ENCODE measurements around the gene DIPK1B. TPM values are rescaled to one million over a fixed set of nuclear protein-coding genes. Genes with fewer than 3 reads are reported as not detected.

The DIPK1B gene
- total RNA-seq, 2 experiments from 2014 or later, result 0.14 TPM; not detected in 1

GRCh38 chr9:136728548-136729123, 16.3 kb downstream of the DIPK1B start:
- Mint-ChIP-seq H3K4me1 (ENCODE audit: low read depth) (peaks cover 45% of the 10 kb centered on the region), H3K27me3 (no peaks in the 10 kb centered on the region), H3K4me3 (peak overlapping the region; percentile 100), H3K9me3 (no peaks in the 10 kb centered on the region), H3K27ac (no peak overlapping the region), H3K36me3 (ENCODE audit: low read depth) (peaks cover 34% of the 10 kb centered on the region)
- intact Hi-C loops (cut with micrococcal nuclease), result no loop called here
- TF ChIP-seq, protein P1, sequence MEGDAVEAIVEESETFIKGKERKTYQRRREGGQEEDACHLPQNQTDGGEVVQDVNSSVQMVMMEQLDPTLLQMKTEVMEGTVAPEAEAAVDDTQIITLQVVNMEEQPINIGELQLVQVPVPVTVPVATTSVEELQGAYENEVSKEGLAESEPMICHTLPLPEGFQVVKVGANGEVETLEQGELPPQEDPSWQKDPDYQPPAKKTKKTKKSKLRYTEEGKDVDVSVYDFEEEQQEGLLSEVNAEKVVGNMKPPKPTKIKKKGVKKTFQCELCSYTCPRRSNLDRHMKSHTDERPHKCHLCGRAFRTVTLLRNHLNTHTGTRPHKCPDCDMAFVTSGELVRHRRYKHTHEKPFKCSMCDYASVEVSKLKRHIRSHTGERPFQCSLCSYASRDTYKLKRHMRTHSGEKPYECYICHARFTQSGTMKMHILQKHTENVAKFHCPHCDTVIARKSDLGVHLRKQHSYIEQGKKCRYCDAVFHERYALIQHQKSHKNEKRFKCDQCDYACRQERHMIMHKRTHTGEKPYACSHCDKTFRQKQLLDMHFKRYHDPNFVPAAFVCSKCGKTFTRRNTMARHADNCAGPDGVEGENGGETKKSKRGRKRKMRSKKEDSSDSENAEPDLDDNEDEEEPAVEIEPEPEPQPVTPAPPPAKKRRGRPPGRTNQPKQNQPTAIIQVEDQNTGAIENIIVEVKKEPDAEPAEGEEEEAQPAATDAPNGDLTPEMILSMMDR (IDR thresholded peaks at IDR 0.05), result no peak
- ChIA-PET CTCF (interaction anchor here (0.7 to 4.4 kb wide), 16 partner anchors 11 to 359 kb away, joined by 3 to 15 read pairs (median 3); partner anchors contain the start of gene LCN10), POLR2A (interaction anchor here (0.5 to 5.6 kb wide), 26 partner anchors 7 to 306 kb away, joined by 3 to 44 read pairs (median 4); partner anchors contain the start of gene LCN6)
- DNase-seq (no peak), ATAC-seq (peak; percentile 8)

DNA sequence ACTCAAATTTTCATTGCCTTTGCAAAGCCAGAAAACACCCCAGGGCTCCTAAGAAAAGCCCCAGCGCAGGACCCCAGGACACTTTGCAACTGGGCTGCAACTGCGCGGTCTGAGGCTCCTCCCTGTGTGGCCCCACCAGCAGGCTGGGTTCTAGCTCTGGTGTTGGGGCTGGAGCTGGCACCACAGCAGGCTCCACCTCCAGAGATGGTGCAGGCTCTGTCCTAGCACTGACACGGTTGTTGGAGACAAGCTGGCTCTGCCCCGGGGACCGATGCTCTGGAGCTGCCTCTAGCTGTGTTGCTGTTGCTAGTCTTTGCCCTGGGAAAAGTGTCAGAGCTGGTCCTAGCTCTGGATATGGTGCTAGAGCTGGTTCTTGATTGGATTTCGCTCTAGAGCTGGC, 16.8 kb downstream of the DIPK1B start:
- peak; percentile 44 for DNase-seq
- Mint-ChIP-seq H3K27ac (no peak overlapping the region), H3K4me1 (ENCODE audit: low read depth) (peaks cover 45% of the 10 kb centered on the region), H3K4me3 (peak overlapping the region; percentile 100), H3K27me3 (no peaks in the 10 kb centered on the region), H3K9me3 (no peaks in the 10 kb centered on the region), H3K36me3 (ENCODE audit: low read depth) (peaks cover 29% of the 10 kb centered on the region)
- intact Hi-C loops (cut with micrococcal nuclease), result no loop called here
- TF ChIP-seq, protein P1 (IDR thresholded peaks at IDR 0.05), result no peak
- ChIA-PET POLR2A (interaction anchor here (1.2 to 5.6 kb wide), 13 partner anchors 9 to 65 kb away, joined by 3 to 44 read pairs (median 7); partner anchors contain the start of gene LCN6), CTCF (interaction anchor here (0.7 to 4.4 kb wide), 14 partner anchors 11 to 359 kb away, joined by 3 to 15 read pairs (median 4); partner anchors contain the start of gene LCN10)
- ATAC-seq, result peak; percentile 43

- H3K36me3 Mint-ChIP-seq (ENCODE audit: low read depth), result peaks cover 23% of the 10 kb centered on the region
- POLR2A ChIA-PET, result interaction anchor here (0.6 to 5.6 kb wide), 7 partner anchors 11 to 384 kb away, joined by 3 to 44 read pairs (median 16); partner anchors contain the start of gene LCN10
- CTCF ChIA-PET, result interaction anchor here (1.0 to 4.4 kb wide), 10 partner anchors 10 to 317 kb away, joined by 3 to 15 read pairs (median 4); partner anchors contain the start of gene LCN10
- H3K4me3 Mint-ChIP-seq, result peak overlapping the region; percentile 100
- peaks cover 47% of the 10 kb centered on the region for H3K4me1 Mint-ChIP-seq (ENCODE audit: low read depth)
- H3K9me3 Mint-ChIP-seq, result no peaks in the 10 kb centered on the region
- ATAC-seq, result no peak
- TF ChIP-seq, protein P1 (IDR thresholded peaks at IDR 0.05), result no peak
- H3K27me3 Mint-ChIP-seq, result no peaks in the 10 kb centered on the region
- no peak for DNase-seq
- H3K27ac Mint-ChIP-seq, result no peak overlapping the region
- intact Hi-C loops (cut with micrococcal nuclease), result no loop called here
Observed at GRCh38 chr9:136729926-136730325, 17.6 kb downstream of the DIPK1B start.

DNA sequence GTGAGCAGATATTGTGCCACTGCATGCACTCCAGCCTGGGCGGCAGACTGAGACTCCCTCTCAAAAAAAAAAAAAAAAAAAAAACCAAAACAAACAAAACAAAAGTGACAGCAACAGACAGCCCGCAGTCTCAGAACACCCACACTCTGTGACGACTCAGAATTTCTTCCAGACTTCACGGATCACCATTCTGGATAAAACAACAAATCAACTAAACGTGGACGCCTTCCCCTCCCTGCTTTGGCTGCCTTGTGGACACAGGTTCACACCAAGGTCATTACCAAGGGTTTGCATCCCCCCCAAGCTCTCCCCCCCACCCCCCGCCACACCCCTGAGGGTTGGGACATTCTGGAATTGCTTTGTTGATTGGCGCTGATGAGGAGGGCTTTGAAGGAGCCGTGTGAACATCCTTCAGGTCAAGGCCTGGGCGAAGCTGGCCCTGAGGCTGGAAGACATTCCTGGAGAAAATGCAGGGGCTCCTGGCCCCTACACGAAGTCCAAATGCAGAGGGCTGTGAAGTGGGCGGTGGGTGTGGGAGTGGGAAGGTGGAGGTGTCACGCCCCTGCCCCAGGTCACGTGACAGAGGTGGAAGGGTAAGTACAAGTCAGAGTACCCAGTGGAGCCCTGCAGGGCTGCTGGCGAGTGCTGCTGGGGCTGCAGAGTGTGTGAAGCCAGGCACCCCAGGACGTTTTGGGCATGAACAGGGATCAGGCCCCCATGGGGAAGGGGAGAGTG, 20.2 kb downstream of the DIPK1B start:
- H3K36me3 Mint-ChIP-seq (ENCODE audit: low read depth), result peaks cover under 1% of the 10 kb centered on the region
- H3K9me3 Mint-ChIP-seq, result no peaks in the 10 kb centered on the region
- no peak overlapping the region for H3K4me3 Mint-ChIP-seq
- ATAC-seq (no peak), DNase-seq (no peak)
- intact Hi-C loops (cut with micrococcal nuclease), result no loop called here
- POLR2A ChIA-PET, result interaction anchor here (0.7 kb wide), 1 partner anchor 247 kb away, joined by 3 read pairs; no protein-coding TSS in a partner anchor
- H3K27me3 Mint-ChIP-seq, result no peaks in the 10 kb centered on the region
- TF ChIP-seq, protein P1 (IDR thresholded peaks at IDR 0.05), result no peak
- CTCF ChIA-PET, result no interaction called here
- H3K27ac Mint-ChIP-seq, result no peak overlapping the region
- peaks cover 32% of the 10 kb centered on the region for H3K4me1 Mint-ChIP-seq (ENCODE audit: low read depth)

All from activated CD8-positive, alpha-beta T cell treated with anti-CD3 and anti-CD28 coated beads for 36 hours (primary cell).